ENCODE results near the gene LRRC34. TPM values are rescaled to one million over a fixed set of nuclear protein-coding genes. Genes with fewer than 3 reads are reported as not detected.

LRRC34 gene, protein sequence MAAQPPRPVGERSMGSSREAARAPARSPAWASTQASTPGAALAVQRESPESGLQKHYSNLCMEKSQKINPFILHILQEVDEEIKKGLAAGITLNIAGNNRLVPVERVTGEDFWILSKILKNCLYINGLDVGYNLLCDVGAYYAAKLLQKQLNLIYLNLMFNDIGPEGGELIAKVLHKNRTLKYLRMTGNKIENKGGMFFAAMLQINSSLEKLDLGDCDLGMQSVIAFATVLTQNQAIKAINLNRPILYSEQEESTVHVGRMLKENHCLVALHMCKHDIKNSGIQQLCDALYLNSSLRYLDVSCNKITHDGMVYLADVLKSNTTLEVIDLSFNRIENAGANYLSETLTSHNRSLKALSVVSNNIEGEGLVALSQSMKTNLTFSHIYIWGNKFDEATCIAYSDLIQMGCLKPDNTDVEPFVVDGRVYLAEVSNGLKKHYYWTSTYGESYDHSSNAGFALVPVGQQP
- 0.38 and 2.2 TPM in 2 replicates for total RNA-seq

DNA sequence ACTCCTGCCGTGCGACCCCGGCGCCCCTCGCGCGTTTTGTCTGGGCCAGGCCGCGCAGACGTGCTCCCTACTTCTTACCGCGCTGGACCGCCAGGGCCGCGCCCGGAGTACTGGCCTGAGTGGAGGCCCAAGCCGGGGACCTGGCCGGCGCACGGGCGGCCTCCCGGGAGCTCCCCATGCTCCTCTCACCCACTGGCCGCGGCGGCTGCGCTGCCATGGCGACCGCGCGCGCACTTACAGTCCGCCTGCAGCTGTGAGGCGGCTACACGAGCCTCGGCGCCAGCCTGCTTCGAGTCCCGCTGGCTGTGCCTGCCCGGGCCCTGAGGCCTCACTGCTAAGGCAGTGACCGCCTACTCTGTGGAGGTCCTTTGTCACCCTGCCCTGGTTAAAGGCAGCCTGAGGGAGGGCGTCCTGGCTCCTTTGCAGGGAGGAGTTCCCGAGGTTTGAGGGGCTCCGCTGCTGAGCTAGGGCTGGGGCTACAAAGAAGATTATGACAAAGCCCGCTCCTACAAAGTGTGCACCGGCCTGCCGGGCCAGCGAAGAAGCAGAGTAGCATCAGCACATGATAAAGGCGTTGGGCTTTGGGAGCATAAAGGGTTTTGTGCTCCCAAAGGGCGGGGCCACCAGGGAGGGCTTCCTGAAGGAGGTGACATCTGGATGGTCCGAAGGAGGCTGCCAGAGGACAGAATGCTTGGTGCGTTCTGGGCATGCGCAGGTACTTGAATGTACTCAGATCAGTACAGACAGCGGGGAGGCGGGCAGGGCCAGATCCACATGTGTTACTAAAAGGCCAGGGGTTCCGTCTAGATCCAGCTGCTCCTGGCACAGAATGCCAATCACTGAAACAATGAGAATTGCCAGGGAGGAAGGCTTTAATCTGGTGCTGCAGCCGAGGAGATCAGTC, at the start of gene LRRC34, which contains the start of gene LRRIQ4:
Gene LRRC34, minus strand, starts transcription at position 573 of the 904 bp plus-strand sequence. Its CDS starts 356 bp downstream, at position 217.
Gene LRRIQ4, plus strand, starts transcription at position 539 of the 904 bp plus-strand sequence. CDS start 9,052 bp downstream, outside the sequence.

DNA sequence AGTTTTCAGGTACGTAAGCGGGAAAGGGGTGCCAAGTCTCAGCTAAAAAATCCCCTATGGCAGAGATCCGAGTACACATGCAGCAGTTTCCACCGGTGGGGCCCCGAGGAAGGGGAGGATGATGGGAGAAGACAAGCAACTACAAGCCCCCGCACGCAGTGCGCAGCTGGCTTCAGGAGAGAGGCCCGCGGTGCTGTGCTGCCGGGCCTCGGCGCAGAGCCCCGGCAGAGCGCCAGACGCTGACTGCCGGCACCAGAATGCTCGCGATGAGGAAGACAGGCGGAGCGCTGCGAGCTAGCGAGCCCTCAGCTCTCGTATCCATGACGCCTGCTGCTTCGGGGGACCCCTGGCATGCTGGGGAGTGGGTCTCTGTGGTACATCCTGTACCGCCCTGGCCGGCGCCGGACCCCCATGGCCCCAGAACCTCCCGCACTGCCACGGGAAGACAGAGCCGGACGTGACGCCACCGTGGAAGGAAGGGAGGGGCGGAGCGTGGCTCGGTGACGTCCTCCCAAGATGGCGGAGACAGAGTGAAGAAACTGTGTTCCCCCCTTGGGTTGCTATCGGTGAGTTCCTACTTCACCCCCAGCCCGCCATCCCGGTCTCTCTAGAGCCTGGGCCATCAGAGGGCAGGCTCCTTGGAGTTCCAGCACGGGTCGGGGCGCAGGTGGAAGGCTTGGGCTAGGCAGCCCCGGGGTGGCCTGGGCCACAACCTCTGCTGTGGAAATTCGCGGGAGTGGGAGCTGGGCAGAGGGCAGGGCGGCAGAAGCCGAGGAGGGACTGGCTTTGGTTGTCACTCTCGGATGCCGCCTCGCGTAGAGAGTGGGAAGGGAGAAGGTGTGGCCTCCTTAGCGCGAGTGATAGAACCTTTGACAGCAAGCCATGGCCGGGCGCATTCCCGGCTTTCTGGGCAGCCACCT, 39.5 kb downstream of the LRRC34 start, which contains the start of gene MYNN:
Gene MYNN, plus strand, starts transcription at position 500 of the 920 bp plus-strand sequence. CDS start 900 bp downstream, outside the sequence.

DNA sequence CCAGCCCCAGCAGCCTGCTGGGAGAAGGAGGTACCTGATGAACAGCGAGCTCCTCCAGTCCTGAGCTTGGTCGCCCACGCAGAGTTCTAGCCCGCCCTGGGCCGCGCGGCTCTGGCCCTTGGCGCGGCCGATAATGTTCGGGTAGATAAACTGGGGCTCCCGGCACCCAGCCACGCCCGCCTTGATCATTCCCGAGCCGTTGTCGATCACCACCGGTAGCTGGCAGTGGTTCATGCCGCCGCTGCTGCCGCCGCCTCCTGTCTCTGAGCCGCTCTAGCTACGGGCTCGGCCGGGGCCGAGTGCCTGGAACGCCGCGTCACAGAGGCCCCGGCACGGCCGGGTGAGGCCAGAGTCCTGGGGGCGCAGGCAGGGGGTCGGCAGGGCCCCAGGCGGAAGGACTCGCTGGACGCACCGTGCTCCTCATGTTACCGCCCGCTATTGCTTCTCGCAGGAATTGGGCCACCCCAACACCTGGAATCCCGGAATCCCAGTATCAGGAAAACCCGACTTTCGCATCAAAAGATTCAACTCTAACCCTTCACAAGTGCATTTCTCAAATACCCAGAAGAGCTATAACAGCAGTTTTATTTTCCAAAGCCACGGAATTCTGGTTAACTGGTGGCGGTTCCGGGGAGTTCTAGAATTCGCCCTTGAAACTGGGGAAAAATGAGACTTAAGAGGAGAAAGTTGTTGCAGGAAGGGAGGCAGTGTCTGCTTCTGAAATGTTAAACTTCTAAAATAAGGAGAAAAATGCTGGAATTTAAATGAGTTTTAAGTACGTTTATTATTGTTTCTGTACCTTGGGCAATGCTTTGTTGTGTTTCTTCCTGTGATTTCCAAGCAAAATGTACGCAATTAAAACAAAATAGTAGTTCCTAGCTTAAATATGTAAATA, 43.2 kb downstream of the LRRC34 start, which contains the start of gene ACTRT3:
Gene ACTRT3, minus strand, starts transcription at position 275 of the 895 bp plus-strand sequence. Its CDS starts 41 bp downstream, at position 234.

DNA sequence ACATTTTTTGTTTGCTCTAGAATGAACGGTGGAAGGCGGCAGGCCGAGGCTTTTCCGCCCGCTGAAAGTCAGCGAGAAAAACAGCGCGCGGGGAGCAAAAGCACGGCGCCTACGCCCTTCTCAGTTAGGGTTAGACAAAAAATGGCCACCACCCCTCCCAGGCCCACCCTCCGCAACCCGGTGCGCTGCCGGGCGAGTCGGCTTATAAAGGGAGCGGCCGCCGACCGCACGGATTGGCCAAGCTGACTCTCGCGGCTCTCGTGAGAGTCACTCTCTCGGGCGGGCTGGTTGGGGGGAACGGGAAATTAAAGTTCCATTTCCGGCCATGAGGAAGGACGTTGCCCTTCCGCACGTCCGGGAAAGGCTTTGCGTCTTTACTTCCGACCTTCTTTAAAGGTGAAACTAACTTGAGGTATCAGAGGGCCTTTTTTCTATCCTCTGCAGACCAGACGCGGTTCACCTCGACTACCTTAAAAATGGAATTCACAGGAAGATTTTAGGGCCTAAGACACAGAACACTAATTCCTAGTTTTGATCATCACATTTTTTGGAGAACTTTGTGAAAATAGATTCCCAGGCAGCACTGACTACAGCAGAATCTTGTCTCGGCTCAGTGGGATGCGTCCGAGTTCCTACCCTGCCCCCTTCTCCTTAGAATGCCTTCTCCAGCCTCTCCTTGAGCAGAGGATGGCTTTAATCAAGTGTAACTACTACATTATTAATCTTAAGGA, 47.7 kb downstream of the LRRC34 start, which contains the start of gene TERC:
Gene TERC, minus strand, starts transcription at position 179 of the 731 bp plus-strand sequence.

Other genes with a start within 250 kb of the LRRC34 start
- gene MECOM, start 149.2 kb downstream of the LRRC34 start, total RNA-seq, result 90.1 and 130 TPM in 2 replicates
- 46.9 and 184 TPM in 2 replicates for gene TERC, start 47.8 kb downstream of the LRRC34 start, total RNA-seq
- 3.3 and 4.3 TPM in 2 replicates for gene ACTRT3, start 43.3 kb downstream of the LRRC34 start, total RNA-seq
- gene MYNN, start 39.5 kb downstream of the LRRC34 start, total RNA-seq, result 19.1 and 22.1 TPM in 2 replicates
- not detected in 2 replicates for gene LRRIQ4, start within 50 bp of the LRRC34 start, total RNA-seq
- not detected in 2 replicates for gene LRRC31, start 57.0 kb upstream of the LRRC34 start, total RNA-seq
- not detected in 2 replicates for gene SAMD7, start 98.7 kb upstream of the LRRC34 start, total RNA-seq
- 34.3 and 56.7 TPM in 2 replicates for gene SEC62, start 153.9 kb upstream of the LRRC34 start, total RNA-seq
- gene GPR160, start 225.1 kb upstream of the LRRC34 start, total RNA-seq, result 0.54 and 2.7 TPM in 2 replicates

Data from endothelial cell of coronary artery (primary cell).